ENCODE data around the gene RIOX2. TPM values are rescaled to one million over a fixed set of nuclear protein-coding genes. Genes with fewer than 3 reads are reported as not detected.

The RIOX2 gene
- total RNA-seq, 1 experiment from 2014 or later = 36.4 TPM

- no peak for DNase-seq (ENCODE audit: low spot score)
These were observed 17.9 kb downstream of the RIOX2 start for GRCh38 chr3:97954228-97954827.

- DNase-seq (ENCODE audit: low spot score) = no peak
These were observed 19.4 kb downstream of the RIOX2 start for GRCh38 chr3:97952872-97953271.

- no peak for DNase-seq (ENCODE audit: low spot score)
These were observed 20.0 kb downstream of the RIOX2 start for GRCh38 chr3:97952280-97952679.

- no peak for DNase-seq (ENCODE audit: low spot score)
These were observed 21.9 kb downstream of the RIOX2 start for GRCh38 chr3:97950360-97950759.

- no peak for DNase-seq (ENCODE audit: low spot score)
These were observed 22.5 kb downstream of the RIOX2 start for GRCh38 chr3:97949743-97950142.

- DNase-seq (ENCODE audit: low spot score) = no peak
These were observed 23.1 kb downstream of the RIOX2 start for GRCh38 chr3:97949110-97949485.

- DNase-seq (ENCODE audit: low spot score) = no peak
These were observed 23.7 kb downstream of the RIOX2 start for GRCh38 chr3:97948351-97949109.

- DNase-seq (ENCODE audit: low spot score) = no peak
These were observed 29.3 kb downstream of the RIOX2 start for GRCh38 chr3:97942801-97943546.

- no peak for DNase-seq (ENCODE audit: low spot score)
These were observed 32.2 kb downstream of the RIOX2 start for GRCh38 chr3:97940034-97940433.

- DNase-seq (ENCODE audit: low spot score) = no peak
These were observed 32.8 kb downstream of the RIOX2 start for GRCh38 chr3:97939401-97939800.

GRCh38 chr3:97938444-97938843, 33.8 kb downstream of the RIOX2 start:
- DNase-seq (ENCODE audit: low spot score) = no peak

GRCh38 chr3:97937205-97937604, 35.0 kb downstream of the RIOX2 start:
- peak; percentile 10 for DNase-seq (ENCODE audit: low spot score)

GRCh38 chr3:97935842-97936241, 36.4 kb downstream of the RIOX2 start:
- no peak for DNase-seq (ENCODE audit: low spot score)

- no peak for DNase-seq (ENCODE audit: low spot score)
These were observed 37.1 kb downstream of the RIOX2 start for GRCh38 chr3:97934980-97935695.

- no peak for DNase-seq (ENCODE audit: low spot score)
These were observed 39.8 kb downstream of the RIOX2 start for GRCh38 chr3:97932387-97932801.

- DNase-seq (ENCODE audit: low spot score) = no peak
These were observed 41.0 kb downstream of the RIOX2 start for GRCh38 chr3:97931218-97931617.

GRCh38 chr3:97930018-97930417, 42.2 kb downstream of the RIOX2 start:
- no peak for DNase-seq (ENCODE audit: low spot score)

GRCh38 chr3:97928986-97929385, 43.2 kb downstream of the RIOX2 start:
- DNase-seq (ENCODE audit: low spot score) = no peak

GRCh38 chr3:97927704-97928103, 44.5 kb downstream of the RIOX2 start:
- DNase-seq (ENCODE audit: low spot score) = no peak

- no peak for DNase-seq (ENCODE audit: low spot score)
These were observed 54.3 kb downstream of the RIOX2 start for GRCh38 chr3:97917813-97918536.

- DNase-seq (ENCODE audit: low spot score) = no peak
These were observed 55.7 kb downstream of the RIOX2 start for GRCh38 chr3:97916576-97916975.

GRCh38 chr3:97914388-97914787, 57.8 kb downstream of the RIOX2 start:
- peak; percentile 53 for DNase-seq (ENCODE audit: low spot score)
